Breast epithelium (tissue), 3 donors: ENCODE measurements around the gene SKAP1.

Source experiments
- POLR2AphosphoS5 ChIP-seq, 3 donors: sonication (generic); formaldehyde crosslinking; IDR thresholded peaks; one replicate each; pipeline ENCODE4 v1.6.1; 2017; ENCODE audit warnings: antibody characterized with exemption in 3 of 3
- TF ChIP-seq, protein P1 (sequence below), 3 donors: fragments of 450-650 bp; IDR thresholded peaks; one replicate each; pipeline ENCODE4 v1.5.1; 2016 to 2017; ENCODE audit warnings: antibody characterized with exemption in 3 of 3, mild to moderate bottlenecking in 3 of 3, moderate library complexity in 3 of 3

DNA sequence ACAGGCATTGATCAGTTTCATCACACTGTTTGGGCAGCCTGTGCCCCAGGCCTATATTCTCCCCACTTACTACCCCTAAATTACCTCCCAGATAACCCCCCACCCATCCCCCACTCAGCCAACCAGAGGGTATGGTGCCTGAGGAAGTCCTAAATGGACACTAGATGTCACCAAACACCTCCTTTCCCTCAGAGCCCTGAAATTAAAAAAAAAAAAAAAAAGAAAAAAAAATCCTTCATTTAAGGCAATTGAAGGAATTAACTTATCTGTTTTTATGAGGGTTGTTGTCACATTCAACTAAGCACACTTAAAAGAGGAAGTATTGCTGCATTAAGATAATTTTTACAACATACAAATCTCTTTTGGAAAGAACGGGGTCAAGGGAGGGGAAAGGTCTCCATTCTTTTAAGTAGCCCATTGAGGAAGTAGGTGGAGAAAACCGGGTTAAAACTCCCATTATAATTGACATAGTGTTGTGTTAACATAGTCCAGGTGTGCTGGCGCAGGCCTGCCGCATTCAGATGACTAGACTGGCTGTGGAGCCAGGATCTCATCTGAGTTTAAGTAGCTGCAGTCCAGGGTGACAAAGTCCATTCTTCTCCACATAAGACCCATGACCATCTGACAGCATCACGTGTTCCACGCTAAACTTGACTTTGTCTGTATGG lies 276.2 kb downstream of the SKAP1 start:
- TF ChIP-seq, protein P1, sequence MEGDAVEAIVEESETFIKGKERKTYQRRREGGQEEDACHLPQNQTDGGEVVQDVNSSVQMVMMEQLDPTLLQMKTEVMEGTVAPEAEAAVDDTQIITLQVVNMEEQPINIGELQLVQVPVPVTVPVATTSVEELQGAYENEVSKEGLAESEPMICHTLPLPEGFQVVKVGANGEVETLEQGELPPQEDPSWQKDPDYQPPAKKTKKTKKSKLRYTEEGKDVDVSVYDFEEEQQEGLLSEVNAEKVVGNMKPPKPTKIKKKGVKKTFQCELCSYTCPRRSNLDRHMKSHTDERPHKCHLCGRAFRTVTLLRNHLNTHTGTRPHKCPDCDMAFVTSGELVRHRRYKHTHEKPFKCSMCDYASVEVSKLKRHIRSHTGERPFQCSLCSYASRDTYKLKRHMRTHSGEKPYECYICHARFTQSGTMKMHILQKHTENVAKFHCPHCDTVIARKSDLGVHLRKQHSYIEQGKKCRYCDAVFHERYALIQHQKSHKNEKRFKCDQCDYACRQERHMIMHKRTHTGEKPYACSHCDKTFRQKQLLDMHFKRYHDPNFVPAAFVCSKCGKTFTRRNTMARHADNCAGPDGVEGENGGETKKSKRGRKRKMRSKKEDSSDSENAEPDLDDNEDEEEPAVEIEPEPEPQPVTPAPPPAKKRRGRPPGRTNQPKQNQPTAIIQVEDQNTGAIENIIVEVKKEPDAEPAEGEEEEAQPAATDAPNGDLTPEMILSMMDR (IDR thresholded peaks at IDR 0.05) = no peak
- TF ChIP-seq POLR2AphosphoS5 (IDR thresholded peaks at IDR 0.05) = no peak
